Endothelial cell (in vitro differentiated cells): ENCODE results near the gene TAF13. TPM values are rescaled to one million over a fixed set of nuclear protein-coding genes. Genes with fewer than 3 reads are reported as not detected.

Source experiments
- DNase-seq: peaks from one replicate; pipeline ENCODE4 v3.0.0; 2021; ENCODE audit warnings: low spot score
- H3K27ac Mint-ChIP-seq: one replicate; pipeline ENCODE4 v1.8.0; 2021; ENCODE audit warnings: mixed read lengths, inconsistent platforms; ENCODE audit not compliant: unreplicated experiment
- H3K27me3 Mint-ChIP-seq: one replicate; pipeline ENCODE4 v1.8.0; 2021; ENCODE audit warnings: mild to moderate bottlenecking, moderate library complexity, mixed read lengths, inconsistent platforms; ENCODE audit not compliant: unreplicated experiment
- H3K36me3 Mint-ChIP-seq: one replicate; pipeline ENCODE4 v1.8.0; 2021; ENCODE audit warnings: mild to moderate bottlenecking, low read depth, mixed read lengths, inconsistent platforms; ENCODE audit not compliant: unreplicated experiment
- H3K4me1 Mint-ChIP-seq: one replicate; pipeline ENCODE4 v1.8.0; 2021; ENCODE audit warnings: mild to moderate bottlenecking, mixed read lengths, inconsistent platforms; ENCODE audit not compliant: unreplicated experiment
- H3K4me3 Mint-ChIP-seq: one replicate; pipeline ENCODE4 v1.8.0; 2021; ENCODE audit warnings: mild to moderate bottlenecking, mixed read lengths, inconsistent platforms; ENCODE audit not compliant: unreplicated experiment
- H3K9me3 Mint-ChIP-seq: one replicate; pipeline ENCODE4 v1.8.0; 2021; ENCODE audit warnings: mixed read lengths, inconsistent platforms; ENCODE audit not compliant: unreplicated experiment
- total RNA-seq: library from RNA; stranded (reverse); fragmentation: NEBNext Ultra II Directional; extraction: Animal tissue kit (Norgen Biotek cat#: 25700); gene quantifications from one replicate; pipeline ENCODE4 v1.2.1, GENCODE V29; 2021; ENCODE audit not compliant: unreplicated experiment
- TF ChIP-seq, protein P1 (sequence below): fragments of 200-600 bp; sonication (generic); IDR thresholded peaks from one replicate; pipeline ENCODE4 v1.5.0; 2021; ENCODE audit warnings: antibody characterized with exemption; ENCODE audit not compliant: unreplicated experiment

Gene TAF13
- total RNA-seq, 1 donor from 2014 or later, result 33.7 TPM

DNA sequence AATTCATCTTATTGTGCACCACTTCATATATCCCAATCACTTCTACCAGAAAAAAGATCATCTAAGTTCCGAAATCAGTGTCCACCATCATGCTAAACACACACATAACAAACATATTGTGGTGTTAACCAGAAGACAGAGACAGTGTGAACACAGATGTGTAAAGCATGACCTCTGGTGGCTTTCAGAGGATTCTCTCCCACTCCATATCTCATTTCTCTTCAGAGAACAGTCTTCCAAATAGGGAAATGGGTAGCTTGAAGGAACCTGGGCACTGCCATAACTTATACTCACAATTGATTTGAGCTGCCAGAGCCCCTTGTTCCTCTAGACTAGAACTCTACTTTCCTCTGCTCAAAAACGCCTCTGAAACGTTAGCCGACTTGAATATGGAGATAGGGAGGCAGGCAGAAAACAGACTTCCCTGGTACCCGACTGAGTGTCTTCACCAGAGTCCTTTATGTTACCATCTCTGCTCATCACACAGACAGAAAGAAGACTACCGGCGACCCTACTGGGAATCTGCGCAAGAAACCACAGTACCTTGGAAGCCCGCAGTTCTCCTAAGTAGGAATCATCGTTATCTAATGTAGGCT, 36.4 kb upstream of the TAF13 start:
- Mint-ChIP-seq H3K4me3 (no peak overlapping the region), H3K4me1 (peaks cover 10% of the 10 kb centered on the region), H3K36me3 (no peaks in the 10 kb centered on the region), H3K27me3 (peaks cover 15% of the 10 kb centered on the region), H3K27ac (peak overlapping the region; percentile 25), H3K9me3 (no peaks in the 10 kb centered on the region)
- DNase-seq, result no peak
- TF ChIP-seq, protein P1, sequence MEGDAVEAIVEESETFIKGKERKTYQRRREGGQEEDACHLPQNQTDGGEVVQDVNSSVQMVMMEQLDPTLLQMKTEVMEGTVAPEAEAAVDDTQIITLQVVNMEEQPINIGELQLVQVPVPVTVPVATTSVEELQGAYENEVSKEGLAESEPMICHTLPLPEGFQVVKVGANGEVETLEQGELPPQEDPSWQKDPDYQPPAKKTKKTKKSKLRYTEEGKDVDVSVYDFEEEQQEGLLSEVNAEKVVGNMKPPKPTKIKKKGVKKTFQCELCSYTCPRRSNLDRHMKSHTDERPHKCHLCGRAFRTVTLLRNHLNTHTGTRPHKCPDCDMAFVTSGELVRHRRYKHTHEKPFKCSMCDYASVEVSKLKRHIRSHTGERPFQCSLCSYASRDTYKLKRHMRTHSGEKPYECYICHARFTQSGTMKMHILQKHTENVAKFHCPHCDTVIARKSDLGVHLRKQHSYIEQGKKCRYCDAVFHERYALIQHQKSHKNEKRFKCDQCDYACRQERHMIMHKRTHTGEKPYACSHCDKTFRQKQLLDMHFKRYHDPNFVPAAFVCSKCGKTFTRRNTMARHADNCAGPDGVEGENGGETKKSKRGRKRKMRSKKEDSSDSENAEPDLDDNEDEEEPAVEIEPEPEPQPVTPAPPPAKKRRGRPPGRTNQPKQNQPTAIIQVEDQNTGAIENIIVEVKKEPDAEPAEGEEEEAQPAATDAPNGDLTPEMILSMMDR, result no peak

DNA sequence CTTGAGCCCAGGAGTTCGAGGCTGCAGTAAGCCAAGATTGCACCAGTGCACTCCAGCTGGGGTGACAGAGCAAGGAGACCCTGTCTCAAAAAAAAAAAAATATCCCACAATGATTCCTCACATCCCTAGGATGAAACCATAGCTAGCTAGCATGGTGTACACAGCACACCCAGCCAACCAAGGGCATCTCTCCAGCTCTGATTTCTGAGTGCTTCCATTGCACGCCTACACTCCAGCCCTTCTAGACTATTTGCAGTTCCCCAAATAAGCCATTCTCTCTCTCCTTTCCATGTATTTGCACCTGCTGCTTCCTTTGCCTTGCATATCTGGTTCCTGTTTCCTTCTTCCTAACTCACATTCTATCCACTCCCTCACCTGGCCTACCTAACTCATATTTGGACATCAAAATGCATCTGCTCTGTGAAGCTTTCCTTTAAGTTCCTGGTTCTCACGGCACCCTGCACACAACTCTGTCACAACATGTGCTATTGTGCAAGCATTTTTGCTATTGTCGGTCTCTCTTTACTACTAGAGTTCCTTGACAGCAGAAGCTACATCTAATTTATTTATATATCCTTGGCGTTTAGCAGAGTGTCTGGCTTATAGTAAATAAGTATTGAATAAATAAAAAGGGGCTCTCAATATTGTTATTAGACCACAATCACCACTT, 35.7 kb upstream of the TAF13 start:
- no peaks in the 10 kb centered on the region for H3K36me3 Mint-ChIP-seq
- H3K9me3 Mint-ChIP-seq, result no peaks in the 10 kb centered on the region
- TF ChIP-seq, protein P1, result no peak
- peaks cover 10% of the 10 kb centered on the region for H3K4me1 Mint-ChIP-seq
- peak overlapping the region; percentile 1 for H3K4me3 Mint-ChIP-seq
- DNase-seq, result no peak
- peaks cover 18% of the 10 kb centered on the region for H3K27me3 Mint-ChIP-seq
- H3K27ac Mint-ChIP-seq, result peak overlapping the region; percentile 68

DNA sequence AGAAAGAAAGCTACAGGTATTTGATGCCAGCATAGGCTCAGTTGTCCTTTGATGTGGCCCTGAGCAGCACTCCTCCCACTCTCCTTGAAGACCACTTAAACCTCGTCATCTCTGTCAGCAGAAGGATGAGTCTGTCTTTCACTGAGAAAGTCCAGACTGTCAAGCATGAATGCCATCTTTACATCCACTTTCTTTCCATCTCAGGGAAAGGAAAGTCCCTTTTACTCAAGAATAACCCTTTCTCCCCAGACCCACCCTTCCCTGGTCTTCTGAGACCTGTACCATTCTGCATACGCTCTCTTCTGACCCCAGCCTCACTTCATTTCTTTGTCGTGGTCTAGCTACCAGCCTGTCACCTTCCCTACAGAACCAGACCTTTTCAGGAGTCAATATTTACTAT, 34.1 kb upstream of the TAF13 start:
- Mint-ChIP-seq H3K4me1 (peaks cover 10% of the 10 kb centered on the region), H3K4me3 (no peak overlapping the region), H3K9me3 (no peaks in the 10 kb centered on the region), H3K27me3 (peaks cover 16% of the 10 kb centered on the region), H3K36me3 (no peaks in the 10 kb centered on the region), H3K27ac (peak overlapping the region; percentile 4)
- no peak for DNase-seq
- TF ChIP-seq, protein P1, result no peak

DNA sequence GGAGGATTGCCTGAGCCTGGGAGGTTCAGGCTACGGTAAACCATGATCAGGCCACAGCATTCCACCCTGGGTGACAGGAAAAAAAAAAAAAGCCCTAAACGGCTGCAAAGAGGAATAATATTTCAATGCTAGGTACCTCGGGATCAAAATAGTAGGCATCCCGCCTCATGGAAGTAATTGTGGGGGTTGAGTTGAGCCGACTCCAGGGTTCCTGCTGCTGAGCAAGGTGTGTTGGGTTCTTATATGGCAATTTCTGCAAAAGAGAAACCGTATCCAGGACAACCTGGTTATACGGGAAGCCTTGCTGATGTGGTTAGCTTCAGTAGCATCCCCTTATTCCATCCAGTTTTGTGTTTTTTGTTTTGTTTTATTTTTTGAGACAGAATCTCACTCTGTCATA, 32.0 kb upstream of the TAF13 start:
- no peaks in the 10 kb centered on the region for H3K9me3 Mint-ChIP-seq
- peaks cover 7% of the 10 kb centered on the region for H3K4me1 Mint-ChIP-seq
- TF ChIP-seq, protein P1, result no peak
- peaks cover 4% of the 10 kb centered on the region for H3K36me3 Mint-ChIP-seq
- H3K27me3 Mint-ChIP-seq, result peaks cover 13% of the 10 kb centered on the region
- H3K4me3 Mint-ChIP-seq, result no peak overlapping the region
- H3K27ac Mint-ChIP-seq, result no peak overlapping the region
- DNase-seq, result no peak

DNA sequence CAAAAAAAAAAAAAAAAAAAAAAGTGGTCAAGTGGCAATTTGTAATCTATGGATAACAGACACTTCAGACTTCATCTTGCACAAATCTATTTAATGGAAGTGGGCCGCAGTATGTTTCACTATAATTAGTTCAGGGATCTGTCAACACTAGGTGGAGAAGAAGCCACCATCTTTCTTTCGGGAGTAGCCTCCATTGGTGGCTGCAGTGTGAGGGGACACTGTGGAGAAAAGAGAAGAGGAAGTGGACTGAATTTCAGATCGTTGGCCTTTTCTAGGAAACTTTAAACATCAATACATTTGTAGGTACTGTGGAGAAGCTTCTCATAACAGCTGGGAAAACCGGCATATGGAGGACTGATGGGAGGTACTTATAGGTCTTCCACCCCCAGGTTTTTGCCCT, 30.1 kb upstream of the TAF13 start:
- no peak for DNase-seq
- Mint-ChIP-seq H3K27ac (no peak overlapping the region), H3K4me3 (no peak overlapping the region), H3K9me3 (no peaks in the 10 kb centered on the region), H3K36me3 (peaks cover 4% of the 10 kb centered on the region), H3K4me1 (peaks cover 2% of the 10 kb centered on the region), H3K27me3 (peaks cover 10% of the 10 kb centered on the region)
- TF ChIP-seq, protein P1, result no peak
